Astrocyte of the cerebellum (primary cell): Measurements from ENCODE around the gene RFPL3.

Experiments used
- DNase-seq: peaks from one replicate; pipeline ENCODE4 v3.0.0-alpha.2; 2011; ENCODE audit warnings: low read depth
- H3K4me3 ChIP-seq: 2 replicates; pipeline ENCODE4 v1.5.1; 2011; ENCODE audit warnings: mild to moderate bottlenecking, low read depth, low read length, moderate library complexity
- in situ Hi-C: cut with HindIII; loops from 2 replicates; pipeline ENCODE4 v1.10.0; 2017; ENCODE audit warnings: low sequenced_read_pairs
- TF ChIP-seq, protein P1 (sequence below): IDR thresholded peaks from 2 replicates; pipeline ENCODE4 v1.5.1; 2012; ENCODE audit warnings: low read length, low read depth, moderate library complexity, mild to moderate bottlenecking; ENCODE audit errors: missing control alignments

RFPL3 gene

GRCh38 chr22:32328306-32329201 is 29.1 kb upstream of the RFPL3 start:
- in situ Hi-C loops: no loop called here
- DNase-seq: no peak
- no peak overlapping the region for H3K4me3 ChIP-seq
- TF ChIP-seq, protein P1, sequence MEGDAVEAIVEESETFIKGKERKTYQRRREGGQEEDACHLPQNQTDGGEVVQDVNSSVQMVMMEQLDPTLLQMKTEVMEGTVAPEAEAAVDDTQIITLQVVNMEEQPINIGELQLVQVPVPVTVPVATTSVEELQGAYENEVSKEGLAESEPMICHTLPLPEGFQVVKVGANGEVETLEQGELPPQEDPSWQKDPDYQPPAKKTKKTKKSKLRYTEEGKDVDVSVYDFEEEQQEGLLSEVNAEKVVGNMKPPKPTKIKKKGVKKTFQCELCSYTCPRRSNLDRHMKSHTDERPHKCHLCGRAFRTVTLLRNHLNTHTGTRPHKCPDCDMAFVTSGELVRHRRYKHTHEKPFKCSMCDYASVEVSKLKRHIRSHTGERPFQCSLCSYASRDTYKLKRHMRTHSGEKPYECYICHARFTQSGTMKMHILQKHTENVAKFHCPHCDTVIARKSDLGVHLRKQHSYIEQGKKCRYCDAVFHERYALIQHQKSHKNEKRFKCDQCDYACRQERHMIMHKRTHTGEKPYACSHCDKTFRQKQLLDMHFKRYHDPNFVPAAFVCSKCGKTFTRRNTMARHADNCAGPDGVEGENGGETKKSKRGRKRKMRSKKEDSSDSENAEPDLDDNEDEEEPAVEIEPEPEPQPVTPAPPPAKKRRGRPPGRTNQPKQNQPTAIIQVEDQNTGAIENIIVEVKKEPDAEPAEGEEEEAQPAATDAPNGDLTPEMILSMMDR: no peak

DNA sequence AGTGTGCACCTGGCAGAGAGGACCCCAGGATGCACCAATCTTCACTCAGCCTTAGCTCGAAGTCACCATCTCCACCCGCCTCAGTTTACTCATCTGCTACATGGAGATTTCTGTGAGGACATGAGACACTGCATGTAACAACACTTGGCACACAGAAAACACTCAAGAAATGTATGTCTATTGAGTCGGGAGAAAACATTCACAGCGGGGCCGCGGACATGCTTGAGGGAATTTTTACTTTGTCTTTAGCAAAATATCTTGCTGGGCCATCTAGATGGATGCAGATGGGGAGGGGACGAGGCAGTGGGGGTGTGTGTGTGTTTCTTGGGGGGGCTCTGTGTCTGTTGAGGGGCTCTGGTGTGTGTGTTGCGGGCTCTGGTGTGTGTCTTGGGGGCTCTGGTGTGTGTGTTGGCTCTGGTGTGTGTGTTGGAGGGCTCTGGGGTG is 28.4 kb upstream of the RFPL3 start:
- TF ChIP-seq, protein P1: no peak
- in situ Hi-C loops: no loop called here
- no peak overlapping the region for H3K4me3 ChIP-seq
- no peak for DNase-seq

GRCh38 chr22:32331236-32331917 is 26.3 kb upstream of the RFPL3 start:
- DNase-seq: no peak
- TF ChIP-seq, protein P1: no peak
- in situ Hi-C loops: no loop called here
- no peak overlapping the region for H3K4me3 ChIP-seq

- H3K4me3 ChIP-seq: no peak overlapping the region
- TF ChIP-seq, protein P1: no peak
- DNase-seq: no peak
- in situ Hi-C loops: no loop called here
Measured at GRCh38 chr22:32331918-32332725, 25.5 kb upstream of the RFPL3 start.

DNA sequence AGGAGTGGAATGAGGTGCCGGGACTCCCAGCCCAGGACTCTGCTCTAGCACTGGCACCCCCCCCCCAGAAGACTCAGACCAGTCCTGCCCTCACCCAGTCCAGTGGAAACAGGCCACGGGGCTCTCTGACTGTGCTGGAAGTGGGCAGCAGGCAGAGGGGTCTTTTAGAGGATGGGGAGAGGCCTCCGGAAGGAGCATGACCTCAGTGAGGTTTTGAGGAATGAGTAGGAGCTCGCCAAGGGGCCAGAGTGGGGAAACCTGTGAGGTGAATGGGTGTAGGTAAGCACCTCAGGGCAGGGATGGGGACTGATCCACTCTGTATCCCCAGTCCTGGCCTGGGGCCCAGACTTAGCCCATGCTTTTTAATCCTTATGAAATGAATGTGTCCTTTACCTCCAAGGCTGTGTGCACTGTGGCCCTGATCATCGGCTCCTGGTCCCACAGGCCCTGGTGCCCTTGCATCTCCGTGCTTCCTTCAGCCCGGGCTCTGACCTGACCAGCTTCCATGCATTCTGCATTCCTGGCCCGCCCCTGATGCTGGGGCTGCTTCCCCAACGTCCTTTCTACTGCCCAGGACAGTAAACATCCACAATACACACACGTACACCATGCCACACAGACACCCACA is 24.4 kb upstream of the RFPL3 start:
- no peak for DNase-seq
- in situ Hi-C loops: no loop called here
- no peak overlapping the region for H3K4me3 ChIP-seq
- TF ChIP-seq, protein P1: no peak
